H1 (cell line): ENCODE measurements around the gene METRNL.

ENCODE experiments used
- TAF1 ChIP-seq: IDR thresholded peaks from 2 replicates; pipeline ENCODE4 v1.6.1; 2011; ENCODE audit warnings: mild to moderate bottlenecking, low read depth, low read length
- TAF7 ChIP-seq: optimal IDR thresholded peaks from 2 replicates; pipeline ENCODE3; 2011; ENCODE audit warnings: low read depth, mild to moderate bottlenecking, inconsistent platforms, low read length, moderate library complexity, borderline replicate concordance
- TF ChIP-seq, protein P1 (sequence below), 3 experiments: IDR thresholded peaks; 1 replicate in 2 of 3; 2 replicates in 1 of 3; pipeline versions ENCODE4 v1.5.1 to v1.6.1; 2011; ENCODE audit warnings: low read length in 3 of 3, mild to moderate bottlenecking in 3 of 3, inconsistent platforms in 2 of 3, low read depth in 1 of 3, moderate library complexity in 1 of 3; ENCODE audit not compliant: insufficient read depth in 1 of 3; ENCODE audit errors: control extremely low read depth in 1 of 3

GRCh38 chr17:83086907-83087787 is 7.7 kb downstream of the METRNL start:
- TF ChIP-seq, protein P1, sequence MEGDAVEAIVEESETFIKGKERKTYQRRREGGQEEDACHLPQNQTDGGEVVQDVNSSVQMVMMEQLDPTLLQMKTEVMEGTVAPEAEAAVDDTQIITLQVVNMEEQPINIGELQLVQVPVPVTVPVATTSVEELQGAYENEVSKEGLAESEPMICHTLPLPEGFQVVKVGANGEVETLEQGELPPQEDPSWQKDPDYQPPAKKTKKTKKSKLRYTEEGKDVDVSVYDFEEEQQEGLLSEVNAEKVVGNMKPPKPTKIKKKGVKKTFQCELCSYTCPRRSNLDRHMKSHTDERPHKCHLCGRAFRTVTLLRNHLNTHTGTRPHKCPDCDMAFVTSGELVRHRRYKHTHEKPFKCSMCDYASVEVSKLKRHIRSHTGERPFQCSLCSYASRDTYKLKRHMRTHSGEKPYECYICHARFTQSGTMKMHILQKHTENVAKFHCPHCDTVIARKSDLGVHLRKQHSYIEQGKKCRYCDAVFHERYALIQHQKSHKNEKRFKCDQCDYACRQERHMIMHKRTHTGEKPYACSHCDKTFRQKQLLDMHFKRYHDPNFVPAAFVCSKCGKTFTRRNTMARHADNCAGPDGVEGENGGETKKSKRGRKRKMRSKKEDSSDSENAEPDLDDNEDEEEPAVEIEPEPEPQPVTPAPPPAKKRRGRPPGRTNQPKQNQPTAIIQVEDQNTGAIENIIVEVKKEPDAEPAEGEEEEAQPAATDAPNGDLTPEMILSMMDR (IDR thresholded peaks at IDR 0.05; ENCODE audit: control extremely low read depth in 1 of 3, insufficient read depth in 1 of 3, low read depth in 1 of 3, low read length in 3 of 3): no peak
- TF ChIP-seq TAF7: no peak
- TF ChIP-seq TAF1: no peak
